Superior temporal gyrus (tissue), 1 donor: ENCODE data around the gene PDE8B.

Experiments used
- DNase-seq: peaks from one replicate; pipeline ENCODE4 v3.0.0-alpha.2; 2016; ENCODE audit errors: extremely low spot score

PDE8B gene

DNA sequence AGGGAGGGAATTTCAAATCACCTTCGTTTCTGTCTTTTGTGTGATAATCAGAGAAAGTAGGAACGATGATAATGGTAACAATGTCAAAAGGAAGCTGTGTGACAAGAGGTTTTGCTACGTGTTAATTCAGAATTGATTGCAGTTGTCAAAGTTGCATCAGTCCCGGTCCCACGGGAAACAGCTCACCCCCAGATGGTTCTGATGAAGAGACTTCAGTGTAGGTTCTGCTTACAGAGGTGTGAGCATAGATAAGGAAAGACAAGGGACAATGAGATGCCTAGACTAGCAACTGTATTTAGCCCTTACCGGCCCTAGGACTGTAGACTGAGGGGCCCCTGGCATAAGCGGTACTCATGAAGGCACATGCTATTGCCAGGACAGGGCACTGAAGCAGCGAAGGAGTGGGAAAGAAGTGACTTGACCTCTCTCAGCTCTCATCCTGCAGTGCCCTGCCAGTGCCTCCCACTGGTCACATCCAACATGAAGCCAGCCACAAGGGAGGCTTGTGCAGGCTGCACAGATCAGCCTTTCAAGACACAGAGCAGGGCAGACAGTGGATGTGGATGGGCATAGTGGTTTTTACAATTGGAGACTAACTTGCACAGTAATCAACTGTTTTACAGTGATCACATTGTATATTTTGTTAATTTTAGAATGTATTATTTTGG is 21.1 kb downstream of the PDE8B start:
- DNase-seq = no peak

- peak; percentile 36 for DNase-seq
Measured at GRCh38 chr5:77232574-77233358, 22.3 kb downstream of the PDE8B start.

- no peak for DNase-seq
Measured at GRCh38 chr5:77235846-77236721, 25.6 kb downstream of the PDE8B start.

DNA sequence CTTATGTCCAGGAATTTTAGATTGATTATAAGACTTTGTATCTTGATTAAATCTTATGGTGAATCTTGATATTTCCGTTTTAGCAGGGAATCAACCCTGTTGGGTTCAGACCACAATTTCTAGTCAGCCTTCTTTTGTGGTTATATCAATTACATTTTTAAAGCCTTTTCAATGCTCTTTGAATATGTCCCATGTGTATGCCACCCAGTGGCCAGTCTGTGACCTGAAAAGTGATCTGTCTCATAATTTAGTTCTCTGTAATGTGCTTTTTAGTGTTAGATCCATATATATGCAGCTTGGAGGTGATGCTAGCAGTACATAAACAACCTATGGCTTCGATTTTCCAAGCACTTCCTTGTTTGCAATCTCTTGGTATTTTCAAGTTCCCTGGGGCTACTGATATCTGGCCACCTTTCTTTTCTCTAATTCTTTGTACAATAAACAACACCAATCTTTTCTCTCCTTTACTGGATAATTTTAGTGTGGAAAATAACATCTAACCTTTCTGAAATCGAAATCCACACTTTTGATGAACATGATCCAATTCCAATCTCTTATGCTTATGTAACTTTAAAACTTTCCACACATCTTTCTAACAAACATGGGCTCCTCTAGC is 28.8 kb downstream of the PDE8B start:
- no peak for DNase-seq

- DNase-seq = no peak
Measured at GRCh38 chr5:77241444-77241843, 31.0 kb downstream of the PDE8B start.

DNA sequence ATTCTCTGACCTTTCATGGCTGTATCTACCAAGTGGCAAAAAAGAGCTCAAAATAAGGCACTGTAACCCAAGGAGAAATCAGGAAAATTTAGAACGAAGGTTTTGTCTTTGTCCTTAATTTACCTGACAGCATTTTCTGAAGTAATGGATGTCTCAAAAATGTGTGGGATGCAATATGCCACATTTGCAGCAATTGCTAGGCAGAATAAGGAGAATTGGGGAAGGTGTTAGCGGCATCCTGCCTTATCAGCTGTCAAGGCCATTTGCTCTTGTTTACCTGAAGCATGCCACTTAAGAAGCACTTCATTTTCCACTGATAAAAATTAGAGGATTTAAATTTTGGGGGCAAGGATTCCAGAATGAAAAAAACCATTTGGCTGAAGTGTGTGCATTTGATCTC is 39.0 kb downstream of the PDE8B start:
- no peak for DNase-seq

DNA sequence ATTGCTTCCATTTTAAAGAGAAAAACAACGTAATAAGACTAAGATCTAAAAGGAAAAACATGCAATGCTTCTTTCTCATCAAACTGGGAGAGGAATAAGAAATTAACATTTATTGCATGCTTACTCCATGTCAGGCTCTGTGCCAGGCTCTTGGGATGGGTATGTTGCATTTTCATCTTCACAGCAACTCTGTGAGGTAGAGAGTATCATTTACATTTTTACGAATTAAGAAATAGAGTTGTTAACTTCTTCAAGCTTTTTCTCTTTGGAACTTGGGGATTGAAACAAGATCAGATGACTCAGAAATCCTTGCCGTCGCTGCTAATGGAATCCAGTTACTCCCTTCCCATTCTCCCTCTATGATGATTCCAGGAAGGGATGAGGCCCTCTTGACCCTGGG is 39.5 kb downstream of the PDE8B start:
- DNase-seq = no peak

DNA sequence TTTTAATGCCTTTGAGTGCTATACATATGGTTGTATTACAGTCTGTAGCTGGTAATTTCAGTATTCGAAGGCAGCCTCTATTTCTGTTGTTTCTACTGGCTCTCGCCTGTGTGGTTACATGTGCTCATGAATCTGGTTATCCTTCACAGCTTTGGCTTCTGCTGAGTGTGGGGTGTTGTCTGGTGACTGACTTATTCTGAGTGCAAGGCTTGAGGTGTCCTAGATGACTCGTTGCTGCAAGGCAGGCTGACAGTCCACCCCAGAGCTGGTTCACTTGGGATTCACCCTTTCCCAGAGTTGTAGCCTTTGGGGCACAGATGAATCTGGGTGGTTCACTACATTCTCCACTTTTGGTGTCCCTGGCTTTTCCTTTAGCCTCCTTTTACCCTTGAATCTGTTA is 41.4 kb downstream of the PDE8B start:
- DNase-seq = no peak

DNA sequence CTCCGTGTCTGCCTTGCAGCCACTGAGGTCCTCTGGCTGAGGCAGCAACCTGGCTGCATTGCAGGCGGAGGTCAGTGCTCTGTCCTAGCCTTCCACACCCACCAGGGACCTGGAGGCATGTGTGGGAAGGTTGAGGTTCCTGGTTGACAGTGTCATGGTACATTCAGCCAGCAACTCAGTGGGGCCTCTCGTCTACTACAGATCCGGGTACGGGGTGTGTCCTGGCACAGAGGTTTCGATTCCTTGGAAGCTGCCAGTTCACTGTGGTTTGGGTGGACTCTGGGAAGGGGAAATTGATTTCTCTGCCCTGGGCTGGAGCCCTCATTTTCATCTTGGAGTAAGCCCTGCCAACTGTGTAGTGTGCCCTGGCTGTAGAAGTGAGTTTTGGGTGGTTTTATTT is 45.1 kb downstream of the PDE8B start:
- DNase-seq = no peak

DNA sequence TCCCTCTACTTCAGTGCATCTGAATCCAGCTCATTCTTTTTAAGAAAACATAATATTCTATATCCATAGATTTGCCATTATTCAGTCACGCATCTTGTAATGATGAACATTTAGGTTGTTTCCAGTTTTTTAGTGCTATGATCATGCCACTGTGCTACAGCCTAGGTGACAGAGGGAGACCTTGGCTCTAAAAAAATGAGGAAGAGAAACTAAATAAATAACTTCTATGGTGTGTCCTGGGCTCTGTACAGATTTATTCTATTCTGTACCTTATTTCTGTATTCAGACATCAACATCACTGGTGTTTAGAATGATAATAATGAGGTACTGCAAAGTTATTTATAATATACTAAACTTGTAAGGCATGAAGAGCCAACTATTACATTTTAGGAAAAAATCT is 45.9 kb downstream of the PDE8B start:
- no peak for DNase-seq

GRCh38 chr5:77258652-77259051 is 48.2 kb downstream of the PDE8B start:
- no peak for DNase-seq

DNA sequence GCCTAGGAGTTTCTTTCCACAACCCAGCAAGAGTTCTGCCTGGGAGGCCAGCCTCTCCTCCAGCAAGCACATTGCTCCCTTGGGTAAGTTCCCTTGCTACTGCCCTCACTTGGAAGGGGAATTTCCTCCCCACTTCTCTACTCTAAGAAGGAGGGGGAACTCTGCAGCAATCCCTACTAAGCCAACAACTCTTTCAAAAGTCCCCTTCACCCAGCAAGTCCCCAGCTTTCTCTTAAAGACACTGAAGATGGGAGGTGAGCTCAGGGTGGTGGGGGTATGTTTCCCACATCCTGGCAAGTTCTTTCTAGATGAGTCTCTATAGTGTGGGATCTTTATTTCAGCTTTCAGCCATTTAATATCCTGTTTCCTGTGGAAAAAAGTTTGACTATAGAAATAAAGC is 49.0 kb downstream of the PDE8B start:
- DNase-seq = no peak

DNA sequence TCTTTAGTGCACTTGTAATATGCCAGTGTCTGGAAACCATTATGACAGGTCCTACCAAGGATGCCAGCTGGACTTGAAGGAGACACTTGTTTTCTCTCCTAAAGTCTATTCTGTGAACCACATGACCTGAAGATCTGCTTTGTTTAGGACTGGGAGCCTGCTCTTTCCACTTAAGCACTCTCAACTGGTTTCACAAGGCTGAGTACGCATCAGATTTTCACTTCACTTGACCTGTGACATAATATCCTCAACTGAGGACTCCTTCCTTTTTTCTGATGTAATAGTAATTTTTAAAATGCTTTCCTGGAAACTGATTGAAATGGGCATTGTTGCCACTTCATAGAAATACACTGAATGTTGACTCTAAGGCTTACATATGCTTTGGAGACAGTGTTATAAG is 52.2 kb downstream of the PDE8B start:
- no peak for DNase-seq

GRCh38 chr5:77266291-77266690 is 55.8 kb downstream of the PDE8B start:
- DNase-seq = peak; percentile 40

DNA sequence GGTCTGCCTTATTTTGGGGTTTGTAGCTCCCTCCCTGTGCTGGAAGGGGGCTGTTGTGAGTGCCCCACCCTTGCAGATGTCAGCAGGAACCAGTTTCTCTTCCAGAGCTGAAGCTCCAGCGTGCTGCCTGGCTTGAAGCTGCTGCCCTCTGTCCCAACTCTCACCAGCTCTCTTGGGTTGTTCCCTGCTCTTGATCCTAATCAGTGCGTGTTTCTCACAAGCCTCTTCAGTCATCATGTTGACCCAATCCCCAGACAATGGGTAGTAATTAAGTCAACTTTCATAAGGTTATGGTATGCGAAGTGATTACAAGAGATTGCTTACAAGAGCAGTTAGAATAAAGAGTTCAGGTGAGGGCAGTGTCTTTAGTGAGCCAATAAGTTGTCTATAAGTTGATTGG is 57.0 kb downstream of the PDE8B start:
- no peak for DNase-seq

- no peak for DNase-seq
Measured at GRCh38 chr5:77272206-77272605, 61.7 kb downstream of the PDE8B start.

DNA sequence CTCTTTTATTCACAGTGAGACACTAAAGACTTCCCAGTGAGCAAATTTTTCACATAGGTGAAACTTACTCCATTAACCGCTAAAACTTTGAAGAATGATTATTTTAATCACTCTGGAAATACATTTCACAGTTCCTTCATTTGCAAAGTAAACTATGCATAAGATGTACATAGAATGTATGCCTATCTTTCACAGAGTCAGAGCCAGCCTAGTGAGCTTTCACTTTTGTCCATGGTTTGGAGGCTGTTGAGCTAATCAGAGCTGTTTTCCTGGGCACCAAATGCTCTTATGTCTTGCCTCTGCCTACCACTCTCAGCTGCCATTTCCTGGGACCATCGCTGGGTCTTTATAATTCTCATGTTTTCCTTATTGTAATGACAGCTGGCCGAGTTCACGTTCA is 67.3 kb downstream of the PDE8B start:
- DNase-seq = no peak

GRCh38 chr5:77280036-77280435 is 69.6 kb downstream of the PDE8B start:
- DNase-seq = no peak

DNA sequence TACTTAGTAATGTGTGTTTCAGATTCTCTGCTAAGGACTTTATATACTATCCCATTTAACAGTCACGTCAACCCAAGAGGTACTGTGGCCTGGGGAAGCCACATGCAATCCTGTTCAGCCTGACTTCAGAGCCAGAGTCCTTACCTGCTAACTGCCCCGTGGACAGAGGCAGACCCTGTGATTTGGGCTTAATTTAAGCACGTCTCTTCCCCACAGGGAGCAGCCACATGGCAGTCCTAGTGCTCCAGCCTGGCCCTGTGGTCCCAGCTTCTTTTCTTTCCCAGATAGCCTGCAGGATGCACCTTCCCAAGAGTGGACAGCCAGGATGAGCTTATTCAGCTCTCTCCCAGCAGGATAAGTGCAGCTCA is 71.5 kb downstream of the PDE8B start:
- no peak for DNase-seq

DNA sequence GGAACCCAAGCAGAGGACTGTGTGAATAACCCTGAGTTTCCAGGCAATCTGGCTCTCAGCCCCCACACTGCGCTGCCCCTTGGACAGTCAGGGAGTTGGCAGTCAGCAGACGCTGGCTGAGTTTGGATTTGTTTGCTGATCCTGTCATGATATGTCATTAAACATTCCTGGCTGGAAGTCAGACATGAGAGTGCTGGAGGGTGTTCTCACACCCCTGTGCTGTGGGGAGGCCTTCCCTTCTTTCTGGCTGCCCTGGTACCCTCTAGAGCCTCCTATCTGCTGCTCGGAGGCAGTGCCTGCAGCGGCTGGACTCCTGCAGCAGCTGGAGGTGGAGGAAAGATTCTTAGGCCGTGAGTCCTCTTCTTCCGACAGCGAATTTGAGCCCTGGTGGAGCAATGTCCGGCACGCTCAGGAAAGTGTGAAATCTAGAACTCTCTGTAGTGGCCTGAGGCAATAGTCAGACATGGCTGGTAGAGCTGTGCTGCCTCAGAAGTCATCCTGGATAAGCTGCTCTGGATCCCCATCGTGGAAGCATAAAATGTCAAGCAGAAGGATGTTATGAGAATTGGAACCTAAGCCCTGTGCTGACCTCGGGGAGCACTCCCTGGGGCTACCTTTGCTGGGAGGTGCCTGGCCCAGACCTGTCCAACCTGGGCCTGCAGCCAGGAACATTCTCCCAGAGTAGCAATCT is 72.0 kb downstream of the PDE8B start:
- no peak for DNase-seq

DNA sequence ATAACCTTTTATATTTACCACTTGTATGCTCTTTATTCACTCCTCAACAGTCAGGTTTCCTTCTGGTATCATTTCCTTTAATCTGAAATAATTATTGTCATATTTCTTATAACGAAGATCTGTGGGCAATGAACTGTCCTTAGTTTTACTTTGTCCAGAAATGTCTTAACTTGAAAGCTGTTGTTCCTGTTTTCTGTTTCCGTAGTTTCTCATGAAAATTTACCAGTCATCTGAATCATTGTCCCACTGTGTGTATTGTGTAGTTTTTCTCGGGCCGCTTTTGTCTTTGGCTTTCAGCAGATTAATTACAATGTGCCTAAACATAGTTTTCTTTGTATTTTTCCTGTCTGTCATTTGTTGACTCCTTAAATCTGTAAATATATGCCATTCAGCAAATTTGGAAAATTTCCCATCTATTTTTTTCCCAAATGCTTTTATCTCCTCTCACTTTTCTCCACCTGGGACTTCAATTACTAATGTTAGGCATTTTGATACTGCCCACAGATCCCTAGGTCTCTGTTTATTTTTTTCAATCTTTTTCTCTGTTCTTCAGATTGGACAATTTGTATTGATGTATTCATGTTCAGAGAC is 74.9 kb downstream of the PDE8B start:
- DNase-seq = no peak
